Tibial nerve (tissue), 4 donors: ENCODE results near the gene FAM135A.

ENCODE experiments used
- CTCF ChIP-seq, 5 experiments: fragments of 200-600 bp in 3 of 5; fragments of 450-650 bp in 2 of 5; sonication (generic) in 3 of 5; IDR thresholded peaks; one replicate each; pipeline ENCODE4 v1.5.1; 2016 to 2019; ENCODE audit warnings: antibody characterized with exemption in 5 of 5, mild to moderate bottlenecking in 3 of 5, moderate library complexity in 2 of 5
- EP300 ChIP-seq, 2 donors: sonication (generic); formaldehyde crosslinking; IDR thresholded peaks; one replicate each; pipeline ENCODE4 v1.6.1; 2017; ENCODE audit warnings: antibody characterized with exemption in 2 of 2, mild to moderate bottlenecking in 1 of 2
- POLR2A ChIP-seq, 2 donors: fragments of 450-650 bp; IDR thresholded peaks; one replicate each; pipeline ENCODE4 v1.6.1; 2017; ENCODE audit warnings: antibody characterized with exemption in 2 of 2, mild to moderate bottlenecking in 2 of 2, moderate library complexity in 2 of 2

- TF ChIP-seq CTCF (IDR thresholded peaks at IDR 0.05): no peak
- no peak for TF ChIP-seq POLR2A (IDR thresholded peaks at IDR 0.05)
- TF ChIP-seq EP300 (IDR thresholded peaks at IDR 0.05): no peak
These were observed 33.8 kb upstream of the FAM135A start for GRCh38 chr6:70379473-70380013.
